ENCODE results near the gene KRT5.
A peak's percentile ranks its signal among the peaks of the same experiment; 100 is the strongest.
"Not testable (repeated sequence)": the region's sequence is repeated elsewhere in the genome, so short reads cannot be mapped to it uniquely, and the experiment has no call there.

KRT5 gene

DNA sequence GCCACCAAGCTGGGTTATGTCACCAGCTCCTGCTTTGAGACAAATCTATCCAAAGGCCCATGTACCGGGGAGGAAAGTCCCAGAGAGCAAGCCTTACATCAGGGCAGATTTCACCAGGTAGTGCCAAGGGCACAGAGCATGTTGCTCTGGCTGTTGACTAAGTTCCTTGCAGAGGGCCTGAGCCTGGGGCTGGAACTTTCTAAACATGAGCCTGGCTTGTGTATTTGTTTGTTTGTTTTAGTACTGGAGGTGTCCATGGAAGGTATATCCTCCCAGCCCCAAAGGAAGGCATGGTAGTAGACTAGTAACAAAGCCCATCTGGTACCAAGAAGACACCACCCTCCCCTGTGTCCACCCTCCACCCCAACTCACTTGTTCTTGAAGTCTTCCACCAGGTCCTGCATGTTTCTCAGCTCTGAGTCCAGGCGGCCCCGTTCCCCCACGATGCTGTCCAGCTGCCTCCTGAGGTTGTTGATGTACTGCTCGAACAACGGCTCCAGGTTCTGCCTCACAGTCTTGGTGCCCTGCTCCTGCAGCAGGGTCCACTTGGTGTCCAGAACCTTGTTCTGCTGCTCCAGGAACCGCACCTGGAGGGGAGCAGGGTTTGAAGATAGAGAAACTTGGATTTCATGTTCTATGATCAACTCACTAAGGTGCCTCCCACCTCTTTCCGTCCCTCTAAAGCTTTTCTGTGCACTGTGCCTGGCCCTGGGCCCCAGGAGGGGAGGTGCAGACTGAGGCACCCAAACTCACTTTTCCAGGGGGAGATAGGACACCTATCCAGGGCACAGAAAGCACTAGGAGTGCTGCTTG lies 1.4 kb downstream of the KRT5 start:
- no peak for DNase-seq

DNA sequence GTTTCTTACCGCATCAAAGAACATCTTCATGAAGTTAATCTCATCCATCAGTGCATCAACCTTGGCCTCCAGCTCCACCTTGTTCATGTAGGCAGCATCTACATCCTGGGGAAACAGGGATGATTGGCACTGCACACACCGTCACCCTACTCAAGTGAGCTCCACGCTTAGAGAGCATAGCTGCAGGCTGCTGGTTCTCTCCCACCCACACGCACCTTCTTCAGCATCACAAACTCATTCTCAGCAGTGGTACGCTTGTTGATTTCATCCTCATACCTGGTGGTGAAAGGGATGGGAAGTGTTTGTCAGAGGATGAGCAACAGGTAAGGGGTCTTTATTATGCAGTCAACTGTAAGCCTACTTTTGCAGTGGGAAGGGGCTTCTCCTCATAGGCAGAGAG lies 2.3 kb downstream of the KRT5 start:
- no peak for DNase-seq

DNA sequence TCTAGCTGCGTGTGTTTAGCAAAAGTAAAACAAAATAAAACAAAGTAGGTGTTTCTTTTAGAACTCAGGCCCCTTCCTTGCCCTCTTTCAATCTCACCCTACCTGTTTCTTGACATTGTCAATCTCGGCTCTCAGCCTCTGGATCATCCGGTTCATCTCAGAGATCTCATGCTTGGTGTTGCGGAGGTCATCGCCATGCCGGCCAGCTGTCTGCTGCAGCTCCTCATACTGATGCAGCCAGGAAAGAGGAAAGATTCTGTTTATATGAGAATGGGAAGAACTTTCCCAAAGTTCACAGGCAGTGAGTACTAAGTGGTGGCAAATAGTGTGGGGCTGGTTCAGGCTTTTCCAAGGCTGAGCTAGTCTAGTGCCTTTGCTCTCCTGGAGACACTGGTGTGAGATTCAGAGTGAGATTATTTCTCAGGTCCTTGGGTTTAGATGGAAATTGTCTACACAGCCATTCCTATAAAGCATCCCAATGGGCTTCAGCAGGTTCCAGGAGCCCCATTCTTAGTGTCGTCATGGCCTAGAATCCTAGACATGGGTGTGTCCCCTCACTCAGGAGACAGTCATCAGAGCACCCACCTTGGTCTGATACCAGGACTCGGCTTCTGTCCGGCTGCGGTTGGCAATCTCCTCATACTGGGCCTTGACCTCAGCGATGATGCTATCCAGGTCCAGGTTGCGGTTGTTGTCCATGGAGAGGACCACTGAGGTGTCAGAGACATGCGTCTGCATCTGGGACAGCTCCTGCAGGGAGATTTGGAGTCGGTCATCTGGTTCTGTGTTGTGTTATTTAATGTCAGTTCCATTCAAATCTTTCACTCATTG lies 3.0 kb downstream of the KRT5 start:
- DNase-seq = no peak

DNA sequence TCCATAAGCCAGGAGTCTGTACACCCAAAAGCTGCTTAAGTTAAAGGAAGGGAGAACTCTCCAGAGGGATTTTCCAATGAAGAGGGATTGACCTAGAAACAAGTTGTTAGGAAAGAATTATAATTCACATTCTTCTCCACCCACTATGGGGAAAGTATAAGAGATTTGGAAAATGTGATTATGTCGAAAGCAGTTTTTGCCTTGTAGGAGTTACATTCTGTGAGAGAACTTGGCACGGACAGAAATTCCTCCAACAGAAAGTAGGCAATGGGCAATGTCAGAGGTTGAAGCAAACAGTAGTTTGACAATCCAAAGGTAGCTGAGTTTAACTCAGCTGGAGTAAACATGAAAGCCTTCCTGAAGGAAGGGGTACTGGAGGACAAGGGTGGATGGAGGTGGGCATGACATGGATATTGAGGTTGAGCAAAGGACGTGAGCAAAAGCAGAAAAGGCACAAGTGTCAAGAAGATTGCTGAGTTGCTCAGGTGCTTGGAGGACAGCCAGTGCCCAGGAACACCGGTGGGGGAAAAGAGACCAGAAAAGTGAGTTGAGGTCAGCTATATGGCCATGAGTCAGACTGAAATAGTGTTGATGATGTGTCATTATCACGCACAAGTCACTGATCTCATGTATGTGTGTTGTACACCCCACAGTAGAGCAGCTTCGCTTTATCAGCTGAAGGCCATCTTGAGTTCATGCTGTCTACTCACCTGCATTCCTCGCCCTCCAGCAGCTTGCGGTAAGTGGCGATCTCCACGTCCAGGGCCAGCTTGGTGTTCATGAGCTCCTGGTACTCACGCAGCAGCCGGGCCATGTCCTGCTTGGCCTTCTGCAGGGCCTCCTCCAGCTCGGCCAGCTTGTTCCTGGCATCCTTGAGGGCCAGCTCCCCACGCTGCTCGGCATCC lies 4.0 kb downstream of the KRT5 start:
- no peak for DNase-seq

DNA sequence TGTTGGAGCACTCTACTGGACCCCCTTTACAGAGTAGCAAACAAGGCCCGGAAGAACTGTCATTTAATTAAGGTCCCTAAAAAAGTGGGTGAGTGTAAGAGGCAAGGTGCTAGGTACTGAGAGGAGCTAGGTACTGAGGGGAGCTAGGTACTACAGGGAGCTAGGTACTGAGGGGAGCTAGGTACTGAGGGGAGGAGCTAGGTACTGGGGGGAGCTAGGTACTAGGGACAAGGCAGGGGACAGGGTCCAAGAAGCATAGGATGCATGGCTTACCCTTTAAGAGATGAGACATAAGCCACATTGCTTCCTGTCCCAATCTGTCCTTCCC lies 4.9 kb downstream of the KRT5 start:
- DNase-seq = no peak

DNA sequence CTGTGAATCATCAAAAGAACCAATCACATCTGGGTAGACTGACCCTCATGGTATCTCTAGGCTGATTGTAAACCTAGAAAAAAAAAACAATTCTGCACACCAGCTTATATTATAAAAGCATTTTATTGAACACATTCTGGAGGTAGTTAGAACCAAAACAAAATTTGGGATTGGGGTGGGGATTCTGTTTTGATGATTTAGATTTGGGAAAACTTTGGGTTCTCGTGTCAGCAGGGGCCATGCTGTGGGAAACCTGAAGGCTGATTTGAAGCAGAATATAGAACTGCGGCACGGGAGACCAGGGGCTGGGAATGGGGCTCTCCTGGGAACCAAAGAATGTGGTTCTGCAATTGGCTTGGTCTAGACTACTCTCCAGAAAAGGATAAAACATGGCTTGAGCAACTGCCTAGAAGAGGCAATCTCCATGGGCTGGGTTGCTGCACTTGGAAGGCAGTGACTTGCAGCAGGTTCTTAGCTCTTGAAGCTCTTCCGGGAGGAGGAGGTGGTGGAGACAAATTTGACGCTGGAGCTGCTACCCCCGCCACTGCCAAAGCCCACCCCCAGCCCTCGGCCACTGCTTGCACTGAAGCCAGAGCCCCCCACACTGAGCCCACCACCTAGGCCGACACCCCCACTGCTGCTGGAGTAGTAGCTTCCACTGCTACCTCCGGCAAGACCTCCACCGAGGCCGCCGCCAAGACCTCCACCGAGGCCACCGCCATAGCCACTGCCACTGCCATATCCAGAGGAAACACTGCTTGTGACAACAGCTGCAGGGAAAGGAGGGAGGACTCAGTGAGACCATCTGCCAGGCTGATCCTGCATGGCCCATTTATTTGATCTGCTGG lies 5.5 kb downstream of the KRT5 start:
- DNase-seq = no peak

DNA sequence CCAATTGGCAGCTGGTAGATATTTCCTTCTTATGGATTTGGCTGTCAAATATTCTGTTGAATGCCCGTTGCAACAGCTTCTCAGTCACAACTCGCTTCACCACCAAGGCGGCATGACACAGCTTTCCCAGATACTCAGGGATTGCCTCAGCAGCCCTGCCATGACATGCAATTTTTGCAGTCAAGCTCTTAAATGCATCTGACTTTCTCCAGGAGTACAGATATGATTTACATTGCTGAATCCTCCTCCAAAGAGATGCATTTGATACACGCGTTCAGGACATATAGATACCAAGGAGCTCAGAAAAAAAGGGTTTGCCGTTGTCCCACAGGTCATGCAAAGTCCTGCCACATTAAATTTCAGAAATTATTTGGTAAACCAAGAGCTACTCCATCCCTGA lies 6.5 kb downstream of the KRT5 start:
- DNase-seq = no peak

DNA sequence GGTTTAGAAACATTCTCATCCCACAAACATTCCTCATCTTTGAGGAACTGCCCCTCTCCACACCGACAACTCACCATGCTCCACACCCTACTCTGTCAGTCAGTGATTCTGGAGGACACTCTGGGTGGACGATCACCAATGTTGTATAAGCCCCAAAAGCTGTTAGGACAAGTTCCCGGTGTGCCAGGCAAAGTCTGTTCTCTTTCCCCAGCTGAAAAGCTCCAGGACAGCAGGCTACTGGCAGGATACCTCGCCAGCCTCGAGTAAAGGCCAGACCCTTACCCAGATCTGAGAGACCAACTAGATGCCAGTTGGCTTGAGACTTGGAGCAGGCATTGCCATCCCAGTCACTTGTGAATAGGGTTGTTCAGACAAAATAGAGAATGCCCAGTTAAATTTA lies 12.0 kb downstream of the KRT5 start:
- no peak for DNase-seq

DNA sequence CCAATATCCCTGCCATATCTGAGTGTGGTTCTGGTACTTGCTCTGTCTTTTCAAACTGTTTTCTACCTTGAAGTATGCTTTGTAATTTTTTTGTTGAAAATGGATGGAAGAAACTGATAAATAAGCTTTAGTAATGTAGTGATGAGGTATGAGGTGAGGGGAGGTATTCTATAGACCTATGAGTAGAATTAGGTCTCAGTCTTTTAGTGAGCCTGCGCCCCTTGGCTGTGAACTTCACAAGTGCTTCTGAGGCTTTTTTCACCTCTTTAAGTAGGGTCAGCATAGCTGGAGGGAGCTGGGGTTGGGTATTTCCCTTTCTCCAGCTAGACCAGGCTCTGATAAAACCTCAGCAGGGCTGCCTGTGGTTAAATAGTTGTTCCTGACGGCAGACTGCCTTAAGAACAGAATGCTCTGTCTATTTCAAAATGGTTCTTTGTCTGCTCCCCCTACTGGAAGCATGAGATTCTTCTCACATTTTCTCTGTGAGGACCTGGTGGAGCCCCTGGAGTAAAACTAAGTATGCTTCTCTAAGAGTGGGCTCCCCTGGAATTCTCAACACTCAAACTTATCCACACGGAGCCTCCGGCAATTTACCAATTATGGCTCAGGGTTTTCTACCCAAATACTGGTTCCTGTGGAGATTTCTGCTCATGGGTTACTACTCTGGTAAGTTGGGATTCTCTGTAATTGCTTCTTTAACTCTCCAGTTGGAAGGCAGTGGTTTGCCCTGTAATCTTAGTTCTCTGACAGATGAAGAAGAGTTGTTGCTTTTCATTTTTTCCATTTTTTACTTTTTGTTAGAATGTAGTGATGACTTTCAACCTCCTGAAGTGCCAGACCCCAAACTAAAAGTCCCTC lies 13.1 kb downstream of the KRT5 start:
- peak; percentile 56 for DNase-seq

DNA sequence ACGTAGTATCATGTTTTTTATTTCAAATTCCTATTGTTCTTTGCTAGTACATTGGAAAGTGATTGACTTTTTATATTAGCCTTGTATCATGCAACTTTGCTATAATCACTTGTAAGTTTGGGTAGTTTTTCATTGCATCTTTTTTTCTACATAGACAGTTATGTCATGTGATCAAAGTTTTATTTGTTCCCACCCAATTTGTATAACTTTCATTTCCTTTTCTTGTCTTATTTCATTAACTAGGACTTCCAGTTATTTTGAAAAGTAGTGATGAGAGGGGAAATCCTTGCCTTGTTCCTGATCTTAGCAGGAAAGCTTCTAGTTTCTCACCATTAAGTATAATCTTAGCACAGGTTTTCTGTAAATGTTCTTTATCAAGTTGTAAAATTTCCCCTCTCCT lies 17.3 kb downstream of the KRT5 start:
- no peak for DNase-seq

DNA sequence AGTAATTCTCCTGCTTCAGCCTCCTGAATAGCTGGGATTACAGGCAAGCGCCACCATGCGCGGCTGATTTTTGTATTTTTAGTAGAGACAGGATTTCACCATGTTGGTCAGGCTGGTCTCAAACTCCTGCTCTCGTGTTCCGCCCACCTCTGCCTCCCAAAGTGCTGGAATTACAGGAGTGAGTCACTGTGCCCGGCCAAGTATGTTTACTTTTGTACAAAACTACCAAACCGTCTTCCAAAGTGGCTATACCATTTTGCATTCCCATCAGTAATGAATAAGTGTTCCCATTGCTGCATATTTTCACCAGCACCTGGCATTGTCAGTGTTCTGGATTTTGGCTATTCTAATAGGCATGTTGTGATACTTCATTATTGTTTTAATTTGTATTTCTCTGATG lies 18.7 kb downstream of the KRT5 start:
- DNase-seq = no peak

DNA sequence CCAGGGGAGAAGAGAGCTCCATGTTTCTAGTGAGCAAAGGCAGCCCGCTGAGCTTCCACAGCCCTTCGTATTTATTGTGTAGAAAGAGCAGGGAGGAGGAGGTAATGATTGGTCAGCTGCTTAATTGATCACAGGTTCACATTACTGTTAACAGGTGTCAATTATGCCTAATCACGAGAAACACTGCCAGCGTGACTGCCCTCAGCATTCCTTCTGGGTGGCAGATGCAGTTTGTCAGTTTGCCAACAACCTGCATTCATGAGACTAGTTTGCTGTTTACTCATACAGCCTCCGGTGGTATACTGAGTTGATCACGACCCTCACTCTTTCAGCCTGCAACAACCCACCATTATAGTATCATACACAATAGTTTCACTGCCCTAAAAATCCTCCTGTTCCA lies 19.6 kb downstream of the KRT5 start:
- DNase-seq = not testable (repeated sequence)

DNA sequence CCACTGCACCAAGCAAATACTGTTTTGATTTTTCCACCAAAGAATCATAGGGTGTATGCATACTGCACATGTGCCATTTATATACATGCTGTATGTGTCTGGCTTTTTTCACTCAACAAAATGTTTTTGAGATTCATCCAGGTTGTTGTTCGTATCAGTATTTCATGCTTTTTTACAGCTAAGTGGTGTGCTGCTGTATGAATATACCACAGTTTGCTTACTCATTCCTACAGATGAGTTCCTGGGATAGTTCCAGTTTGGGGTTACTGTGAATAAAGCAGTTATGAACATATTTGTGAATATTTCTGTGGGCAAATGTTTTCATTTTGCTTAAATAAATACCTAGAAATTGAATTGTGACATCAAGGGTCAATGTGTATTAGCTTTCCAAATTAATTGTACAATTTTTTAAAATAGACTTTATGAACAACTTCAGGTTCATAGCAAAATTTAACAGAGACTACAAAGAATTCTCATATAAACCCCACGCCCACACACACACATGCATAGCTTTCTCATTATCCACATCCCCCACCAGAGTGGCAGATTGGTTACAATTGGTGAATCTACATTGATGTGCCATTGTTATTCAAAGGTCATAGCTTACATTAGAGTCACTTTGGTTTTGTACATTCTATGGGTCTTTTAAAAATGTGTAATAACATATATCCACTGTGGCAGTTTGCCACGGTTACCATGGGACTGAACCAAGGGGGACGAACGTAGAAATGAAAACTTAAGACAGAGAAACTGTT lies 20.2 kb downstream of the KRT5 start:
- no peak for DNase-seq

DNA sequence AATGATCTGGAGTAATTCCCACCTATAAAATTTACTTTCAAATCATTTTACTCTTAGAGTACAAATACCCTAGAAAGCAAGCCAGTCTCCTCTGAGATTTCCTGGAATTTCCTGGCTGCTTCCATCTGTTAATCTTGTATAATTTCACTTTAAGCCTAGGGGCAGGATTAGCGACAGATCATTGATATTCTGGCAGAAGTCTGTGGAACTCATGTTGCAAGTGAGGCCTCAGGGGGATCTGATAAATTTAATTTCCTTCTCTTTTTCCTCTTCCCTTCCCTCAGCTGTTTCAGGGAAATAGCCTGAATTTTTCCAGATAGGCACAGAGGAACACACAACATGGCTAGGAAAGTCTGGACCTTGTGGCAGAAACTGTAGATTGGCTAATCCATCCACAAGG lies 21.2 kb downstream of the KRT5 start:
- DNase-seq = no peak

DNA sequence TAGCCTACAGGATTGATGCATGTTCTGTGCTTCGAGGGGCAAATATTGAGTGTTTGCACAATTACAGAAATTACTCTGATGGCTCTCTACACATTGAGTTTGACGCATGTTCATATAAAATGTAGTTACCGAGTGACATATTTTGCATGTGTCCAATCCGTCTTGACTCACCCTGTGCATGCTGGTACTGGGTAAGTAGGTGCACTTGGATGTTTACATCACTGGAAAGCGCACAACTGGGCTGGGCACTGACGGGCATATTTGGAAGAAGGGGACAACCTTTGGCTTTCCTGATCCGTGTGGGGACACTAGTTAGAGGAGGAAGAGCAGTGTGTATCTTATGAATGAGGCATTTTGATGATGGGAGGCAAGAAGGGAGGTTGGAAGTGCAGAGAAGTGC lies 22.2 kb downstream of the KRT5 start:
- no peak for DNase-seq

DNA sequence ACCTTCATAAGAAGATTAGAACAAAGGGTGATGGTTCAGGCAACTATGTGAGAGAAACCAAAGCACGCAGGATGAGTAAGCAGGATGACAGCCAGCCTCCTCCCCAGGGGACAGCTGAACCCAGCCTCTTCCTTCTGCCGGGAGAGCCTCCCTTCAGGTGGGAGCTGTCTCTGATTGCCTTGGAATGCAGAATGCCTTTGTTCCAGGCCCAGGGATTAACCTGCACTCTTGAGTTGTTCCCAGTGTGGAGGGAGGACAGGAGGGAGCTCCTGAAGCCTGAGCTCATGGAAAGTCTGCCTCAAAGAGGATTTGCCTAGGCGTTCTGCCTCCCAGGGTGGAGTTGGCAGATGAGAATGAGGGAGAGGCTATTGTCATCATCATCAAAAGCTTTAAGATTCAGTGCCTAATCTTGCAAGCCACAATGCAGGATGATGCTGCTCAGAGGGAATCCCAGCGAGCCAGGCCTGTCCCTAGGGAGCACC lies 23.6 kb downstream of the KRT5 start:
- peak; percentile 53 for DNase-seq

DNA sequence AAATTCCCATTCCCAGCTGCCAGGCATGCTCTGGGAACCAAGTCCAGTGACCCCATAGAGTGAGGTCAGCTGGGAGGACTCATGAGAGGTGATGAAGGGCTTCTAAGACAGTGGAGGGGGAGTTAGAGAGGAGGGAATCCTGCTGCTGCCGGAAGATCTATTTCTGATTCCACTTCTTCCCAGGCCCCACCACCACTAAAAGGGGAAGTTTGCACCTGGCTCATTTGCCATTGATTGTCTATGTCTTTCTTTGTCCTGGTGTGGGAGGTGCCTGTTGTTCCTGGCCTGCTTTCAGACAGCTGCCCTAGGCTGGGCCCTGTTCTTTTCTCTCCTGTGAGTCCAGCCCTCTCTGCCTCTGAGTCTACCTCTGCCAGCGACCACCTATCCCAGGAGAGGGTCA lies 24.1 kb downstream of the KRT5 start:
- peak; percentile 78 for DNase-seq

DNA sequence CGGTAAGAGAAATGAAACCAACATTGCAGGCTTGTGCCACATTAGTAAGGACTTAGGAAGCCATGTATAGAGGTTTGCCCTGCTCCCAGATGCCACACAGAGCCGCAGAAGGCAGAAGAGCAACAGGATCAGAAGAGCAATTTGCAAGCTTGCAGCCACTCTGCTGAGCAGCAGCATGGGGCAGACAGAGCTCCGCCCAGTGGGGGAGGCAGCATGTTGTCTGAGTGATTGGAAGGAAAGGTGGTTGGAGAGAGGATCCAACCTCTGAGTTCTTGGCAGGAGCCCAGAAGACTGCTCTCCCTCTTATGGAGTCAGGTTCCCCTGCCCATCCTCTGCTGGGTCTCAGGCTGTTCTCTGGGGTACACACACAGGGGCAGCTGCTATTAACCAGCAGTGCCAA lies 24.8 kb downstream of the KRT5 start:
- DNase-seq = peak; percentile 86

DNA sequence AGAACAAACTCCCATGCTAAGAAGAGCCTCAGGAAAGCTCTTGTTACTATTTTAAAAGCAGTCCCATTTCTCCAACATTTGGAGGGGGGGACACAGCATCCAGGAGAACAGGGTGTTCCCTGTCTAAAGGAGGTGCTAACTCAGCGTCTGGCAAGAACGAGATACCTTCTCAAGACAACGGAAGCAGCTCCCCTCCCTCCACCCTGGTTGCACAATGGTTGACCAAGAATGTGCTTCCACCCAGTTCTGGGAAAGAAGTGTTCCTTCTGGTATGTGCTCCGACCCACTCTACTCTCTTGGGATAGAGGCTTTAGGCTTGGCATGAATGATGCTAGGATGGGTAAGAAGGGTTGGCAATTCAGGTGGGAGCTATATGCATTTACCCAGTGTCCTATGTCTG lies 25.7 kb downstream of the KRT5 start:
- DNase-seq = no peak

DNA sequence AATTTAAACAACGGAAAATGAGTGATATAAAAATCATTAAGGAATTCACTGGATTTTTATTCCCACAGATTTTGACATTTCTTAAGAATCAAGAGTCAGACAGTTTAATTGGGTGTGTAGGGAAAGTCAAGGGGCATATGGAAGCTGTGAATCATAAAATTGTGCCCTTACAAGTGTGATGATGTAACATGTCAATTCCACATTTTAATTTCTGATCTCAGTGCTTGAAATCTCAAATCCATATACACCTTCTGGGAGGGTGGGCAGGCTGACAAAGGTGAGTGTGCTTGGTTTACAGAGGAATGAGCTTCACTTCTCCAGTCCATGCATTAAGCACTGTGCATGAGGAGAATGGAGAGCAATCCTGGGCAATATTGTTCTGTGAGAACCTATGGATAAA lies 26.1 kb downstream of the KRT5 start:
- no peak for DNase-seq

DNA sequence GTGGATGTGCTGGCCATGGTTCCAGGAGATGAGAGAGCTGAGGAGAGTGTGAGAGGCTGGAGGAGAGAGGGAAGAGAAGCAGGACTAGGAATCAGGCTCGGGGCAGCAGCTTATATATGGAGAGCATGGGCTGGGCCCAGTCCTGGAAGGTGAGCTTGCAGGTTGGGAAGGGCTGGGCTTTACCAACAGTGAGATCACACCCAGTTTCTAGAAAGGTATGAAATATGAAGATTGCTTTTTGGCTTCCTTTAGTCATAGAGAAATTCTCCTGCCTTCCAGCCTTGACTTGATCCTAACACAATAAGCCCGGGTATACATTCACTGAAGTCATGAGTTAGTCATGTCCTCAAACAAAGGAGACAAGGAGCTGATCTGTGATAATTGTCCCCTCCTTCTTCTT lies 27.0 kb downstream of the KRT5 start, which contains the start of gene KRT6A:
Gene KRT6A, minus strand, starts transcription at position 86 of the 400 bp plus-strand sequence. Its CDS starts 69 bp downstream, at position 17.
- no peak for DNase-seq

Data from NCI-H345 (cell line).